GM21526 (cell line): Measurements from ENCODE around the gene SUCLG1.
"Not testable (repeated sequence)": the region's sequence is repeated elsewhere in the genome, so short reads cannot be mapped to it uniquely, and the experiment has no call there.

ENCODE experiments used
- ATAC-seq: cut with Tn5 transposase; IDR thresholded peaks from one replicate; pipeline ENCODE4 v1.9.1; 2021; ENCODE audit warnings: moderate library complexity; ENCODE audit not compliant: unreplicated experiment, low FRiP score

SUCLG1 gene

GRCh38 chr2:84425310-84425709, 33.8 kb downstream of the SUCLG1 start:
- ATAC-seq, result no peak

- ATAC-seq, result no peak
These were observed 34.9 kb downstream of the SUCLG1 start for GRCh38 chr2:84424152-84424551.

- ATAC-seq, result no peak
These were observed 37.3 kb downstream of the SUCLG1 start for GRCh38 chr2:84421791-84422190.

- ATAC-seq, result no peak
These were observed 37.9 kb downstream of the SUCLG1 start for GRCh38 chr2:84421197-84421596.

GRCh38 chr2:84417453-84418145, 41.5 kb downstream of the SUCLG1 start:
- no peak for ATAC-seq

GRCh38 chr2:84409531-84409930, 49.5 kb downstream of the SUCLG1 start:
- ATAC-seq, result no peak

GRCh38 chr2:84402111-84402510, 57.0 kb downstream of the SUCLG1 start:
- not testable (repeated sequence) for ATAC-seq

GRCh38 chr2:84399839-84400238, 59.2 kb downstream of the SUCLG1 start:
- not testable (repeated sequence) for ATAC-seq

GRCh38 chr2:84395820-84396219, 63.3 kb downstream of the SUCLG1 start:
- no peak for ATAC-seq

GRCh38 chr2:84394628-84395027, 64.5 kb downstream of the SUCLG1 start:
- ATAC-seq, result no peak

- ATAC-seq, result no peak
These were observed 65.3 kb downstream of the SUCLG1 start for GRCh38 chr2:84393829-84394228.

- no peak for ATAC-seq
These were observed 69.3 kb downstream of the SUCLG1 start for GRCh38 chr2:84389794-84390193.

- no peak for ATAC-seq
These were observed 70.1 kb downstream of the SUCLG1 start for GRCh38 chr2:84388921-84389490.

- ATAC-seq, result no peak
These were observed 70.9 kb downstream of the SUCLG1 start for GRCh38 chr2:84388133-84388532.

GRCh38 chr2:84386336-84387040, 72.6 kb downstream of the SUCLG1 start:
- no peak for ATAC-seq

GRCh38 chr2:84383271-84383670, 75.8 kb downstream of the SUCLG1 start:
- no peak for ATAC-seq

GRCh38 chr2:84380875-84381274, 78.2 kb downstream of the SUCLG1 start:
- no peak for ATAC-seq

GRCh38 chr2:84378960-84379359, 80.1 kb downstream of the SUCLG1 start:
- ATAC-seq, result no peak

- ATAC-seq, result no peak
These were observed 84.1 kb downstream of the SUCLG1 start for GRCh38 chr2:84375020-84375419.

GRCh38 chr2:84373866-84374265, 85.2 kb downstream of the SUCLG1 start:
- ATAC-seq, result no peak
